Activated T-cell treated with anti-CD3 and anti-CD28 coated beads, Interleukin-2, amount 50 U/mL, for 72 hours (primary cell): ENCODE results near the gene ADAMTS6. TPM values are rescaled to one million over a fixed set of nuclear protein-coding genes. Genes with fewer than 3 reads are reported as not detected.
A peak's percentile ranks its signal among the peaks of the same experiment; 100 is the strongest.

Experiments
- ATAC-seq, 2 donors: fragments of 150-1000 bp; cut with Tn5 transposase; replicated peaks in 1 of 2; 2 replicates each; pipeline ENCODE4 v1.10.0; 2021; ENCODE audit warnings: moderate library complexity in 2 of 2, mild to moderate bottlenecking in 1 of 2
- DNase-seq, 2 donors: peaks; one replicate each; pipeline ENCODE4 v3.0.0; 2021 to 2022; ENCODE audit warnings: mixed read lengths in 1 of 2
- H3K27ac Mint-ChIP-seq: one replicate; pipeline ENCODE4 v1.8.0; 2022; ENCODE audit warnings: mild to moderate bottlenecking, moderate library complexity, mixed read lengths
- H3K27me3 Mint-ChIP-seq: one replicate; pipeline ENCODE4 v1.8.0; 2022; ENCODE audit warnings: low read depth, mixed read lengths
- H3K36me3 Mint-ChIP-seq, 2 donors: one replicate each; pipeline ENCODE4 v1.8.0; 2022; ENCODE audit warnings: mixed read lengths in 2 of 2, mild to moderate bottlenecking in 1 of 2; ENCODE audit not compliant: insufficient read depth in 2 of 2
- H3K4me1 Mint-ChIP-seq: one replicate; pipeline ENCODE4 v1.8.0; 2022; ENCODE audit warnings: low read depth, mixed read lengths
- H3K4me3 Mint-ChIP-seq, 2 donors: one replicate each; pipeline ENCODE4 v1.8.0; 2022; ENCODE audit warnings: mild to moderate bottlenecking in 2 of 2, mixed read lengths in 2 of 2, moderate library complexity in 2 of 2
- H3K9me3 Mint-ChIP-seq, 2 donors: one replicate each; pipeline ENCODE4 v1.8.0; 2022; ENCODE audit warnings: mixed read lengths in 2 of 2
- total RNA-seq, 2 donors: library from RNA; stranded (reverse); gene quantifications; one replicate each; pipeline ENCODE4 v1.2.3, GENCODE V29; 2022

Gene ADAMTS6
- total RNA-seq, 2 donors from 2014 or later: 1.6 to 2.5 TPM

DNA sequence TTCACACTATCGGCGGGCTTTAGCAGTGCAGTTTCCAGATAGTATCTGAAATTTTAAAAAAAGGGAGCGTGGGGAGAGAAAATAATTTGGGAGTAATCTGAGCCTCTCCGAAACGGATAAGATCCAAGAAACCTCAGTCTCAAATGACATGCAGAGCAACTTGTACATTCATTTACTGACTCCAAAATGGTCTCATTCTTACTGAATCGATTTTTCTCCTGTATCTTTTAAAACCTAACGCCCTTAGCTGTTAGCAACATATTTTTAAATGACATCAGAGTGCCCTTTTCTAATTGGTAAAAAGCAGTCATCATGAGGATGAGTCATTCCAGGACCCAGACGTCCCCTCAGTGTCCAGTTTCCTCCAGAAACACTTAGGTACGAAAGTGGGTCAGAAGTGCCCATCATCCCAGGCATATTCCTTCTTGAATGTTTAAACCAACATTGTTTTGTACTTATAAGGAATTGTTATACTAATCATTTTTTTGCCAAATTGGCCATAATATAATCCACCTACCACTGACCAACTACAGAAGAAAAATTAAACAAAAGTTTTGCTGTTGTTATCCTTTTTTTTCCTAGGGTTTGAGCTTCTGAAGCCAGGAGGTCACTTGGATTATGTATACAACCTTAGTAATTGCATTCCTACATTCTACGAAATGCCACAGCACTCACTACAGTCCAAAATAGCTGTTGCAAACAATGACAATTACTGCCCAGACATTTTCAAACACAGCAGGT, 354.4 kb downstream of the ADAMTS6 start:
- DNase-seq (no peak), ATAC-seq (no peak)
- Mint-ChIP-seq H3K36me3 (no peaks in the 10 kb centered on the region), H3K27ac (no peak overlapping the region), H3K4me3 (no peak overlapping the region), H3K9me3 (no peaks in the 10 kb centered on the region), H3K27me3 (no peaks in the 10 kb centered on the region), H3K4me1 (no peaks in the 10 kb centered on the region)

DNA sequence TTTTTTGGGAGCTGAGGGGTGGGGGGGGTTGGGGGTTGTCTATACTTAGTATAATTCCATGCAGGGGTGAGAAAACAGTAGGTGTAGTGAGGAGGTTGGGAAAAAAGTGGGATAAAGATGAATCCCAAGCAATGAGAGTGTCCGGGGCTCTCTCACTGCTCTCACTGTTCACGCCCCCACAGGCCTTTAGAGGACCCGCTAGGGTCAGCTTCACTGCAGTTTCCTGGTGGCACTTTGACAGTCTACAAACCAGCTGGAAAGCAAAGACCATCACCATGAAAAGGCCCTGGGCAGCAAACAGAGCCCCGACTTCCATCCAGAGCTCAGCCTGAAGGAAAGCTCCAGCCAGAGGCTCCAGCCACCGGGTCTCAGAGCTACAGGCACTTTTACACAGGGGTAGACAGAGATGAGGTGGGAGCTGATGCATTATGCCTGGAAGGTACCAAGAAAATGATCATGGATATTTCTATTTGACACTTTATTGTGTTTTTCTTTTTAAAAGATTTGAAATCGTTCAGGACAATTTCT, 355.1 kb downstream of the ADAMTS6 start:
- no peaks in the 10 kb centered on the region for H3K36me3 Mint-ChIP-seq
- H3K4me3 Mint-ChIP-seq: no peak overlapping the region
- DNase-seq: no peak
- ATAC-seq: no peak
- H3K27ac Mint-ChIP-seq: no peak overlapping the region
- H3K27me3 Mint-ChIP-seq: no peaks in the 10 kb centered on the region
- no peaks in the 10 kb centered on the region for H3K4me1 Mint-ChIP-seq
- H3K9me3 Mint-ChIP-seq: no peaks in the 10 kb centered on the region

DNA sequence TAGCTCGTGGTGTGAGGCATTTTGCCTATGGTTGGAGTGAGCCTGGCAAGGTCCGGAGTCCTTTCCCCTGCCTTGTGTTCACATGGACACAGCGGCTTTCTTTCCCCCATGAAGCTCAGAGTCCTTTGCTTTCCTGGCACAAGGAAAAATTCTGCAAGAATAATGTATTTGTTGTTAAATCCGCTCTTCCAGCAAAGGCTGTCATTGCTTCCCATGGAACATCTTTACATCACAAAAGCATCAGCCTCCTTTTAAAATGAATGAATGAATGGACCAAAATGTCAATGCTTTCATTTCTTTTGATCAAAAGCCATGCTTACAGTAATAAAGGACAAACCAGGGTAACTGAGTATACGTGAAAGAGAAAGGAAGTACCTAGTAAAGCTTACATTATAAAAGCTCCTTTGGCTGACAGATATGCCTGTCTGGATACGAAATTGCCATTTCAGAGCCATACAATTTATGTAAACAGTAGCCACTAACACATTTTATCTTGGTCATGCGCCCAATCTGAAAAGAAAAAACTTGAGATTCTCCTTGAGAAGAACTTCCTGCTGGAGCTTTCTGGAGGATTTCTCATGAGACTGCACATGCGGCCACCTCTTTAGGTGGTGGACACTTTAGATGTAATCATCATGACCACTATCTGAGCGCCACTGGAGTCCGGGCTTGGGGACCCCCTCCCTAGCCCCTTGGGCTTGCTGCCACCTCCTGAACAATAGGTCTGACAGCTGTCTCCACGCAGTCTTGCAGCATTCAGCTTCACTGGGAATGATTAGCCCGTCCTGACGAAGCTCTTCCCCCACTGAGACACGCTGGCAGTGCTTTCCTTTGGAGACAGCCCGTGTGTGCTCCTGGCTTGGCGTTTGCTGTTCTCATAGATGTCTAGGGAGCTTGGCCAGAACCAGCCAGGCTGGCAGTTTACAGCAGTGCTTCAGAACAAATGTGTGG, 355.9 kb downstream of the ADAMTS6 start:
- no peak for ATAC-seq
- Mint-ChIP-seq H3K9me3 (no peaks in the 10 kb centered on the region), H3K27ac (no peak overlapping the region), H3K4me1 (no peaks in the 10 kb centered on the region), H3K4me3 (no peak overlapping the region), H3K36me3 (no peaks in the 10 kb centered on the region), H3K27me3 (no peaks in the 10 kb centered on the region)
- no peak for DNase-seq

DNA sequence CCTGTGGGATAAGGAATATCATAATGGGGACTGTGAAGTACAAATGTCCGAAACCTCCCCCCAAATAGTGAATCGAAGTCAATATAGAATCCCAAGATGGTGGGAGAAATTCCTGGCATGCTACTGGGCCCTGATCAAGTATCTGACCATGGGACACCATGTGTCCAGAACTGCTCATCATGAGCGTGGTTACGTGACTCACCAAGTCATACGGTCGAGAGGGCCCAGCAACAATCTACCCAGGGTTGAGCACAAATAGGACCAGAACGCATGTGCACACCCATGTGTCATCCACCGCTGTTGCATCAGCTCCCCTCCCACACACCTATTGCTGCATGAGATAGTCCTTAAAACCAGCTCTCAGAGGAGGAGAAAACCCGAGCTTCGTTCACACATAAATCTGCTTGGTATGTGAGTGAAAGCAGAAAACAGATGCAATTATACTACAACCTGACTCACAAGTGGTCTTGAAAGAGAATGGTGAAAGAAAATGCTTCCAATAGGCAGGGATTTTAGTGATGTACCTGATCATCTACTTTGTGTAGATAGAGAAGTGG, 359.8 kb downstream of the ADAMTS6 start:
- peak; percentile 70 to 72 for ATAC-seq

DNA sequence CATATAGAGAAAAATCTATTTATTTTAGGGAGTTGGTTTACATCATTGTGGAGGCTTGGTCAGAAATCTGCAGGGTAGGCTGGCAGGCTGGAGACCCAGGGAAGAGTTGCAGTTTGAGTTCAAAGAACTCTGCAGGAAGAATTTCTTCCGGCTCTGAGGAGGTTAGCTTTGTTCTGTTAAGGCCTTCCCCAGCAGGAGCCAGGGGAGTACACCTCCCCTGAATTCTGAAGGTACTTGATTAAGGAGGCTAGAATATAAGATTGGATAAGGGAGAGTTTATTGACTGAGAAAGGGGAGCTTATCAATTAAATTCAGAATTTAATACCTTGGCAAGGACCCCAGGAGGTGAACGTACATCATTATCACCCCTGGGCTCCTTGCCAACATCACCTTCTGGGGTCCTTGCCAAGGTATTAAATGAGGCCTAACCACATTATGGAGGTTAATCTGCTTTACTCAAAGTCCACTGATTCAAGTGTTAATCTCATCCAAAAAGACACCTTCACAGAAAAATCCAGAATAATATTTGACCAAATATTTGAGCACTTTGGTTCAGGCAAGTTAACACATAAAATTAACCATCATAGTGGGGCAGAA, 361.3 kb downstream of the ADAMTS6 start:
- no peak for ATAC-seq
- DNase-seq: no peak
- peaks cover 0 to 2% of the 10 kb centered on the region in 2 donors for H3K9me3 Mint-ChIP-seq
- H3K27ac Mint-ChIP-seq: no peak overlapping the region
- peaks cover 2 to 9% of the 10 kb centered on the region in 2 donors for H3K36me3 Mint-ChIP-seq
- H3K27me3 Mint-ChIP-seq: peaks cover 5% of the 10 kb centered on the region
- no peaks in the 10 kb centered on the region for H3K4me1 Mint-ChIP-seq
- H3K4me3 Mint-ChIP-seq: no peak overlapping the region

More for the DNA sequence above, 359.8 kb downstream of the ADAMTS6 start:
- DNase-seq: peak; percentile 12 to 24
- H3K36me3 Mint-ChIP-seq: peaks cover 2 to 9% of the 10 kb centered on the region in 2 donors
- peaks cover 0 to 2% of the 10 kb centered on the region in 2 donors for H3K9me3 Mint-ChIP-seq
- no peak overlapping the region for H3K27ac Mint-ChIP-seq
- H3K27me3 Mint-ChIP-seq: no peaks in the 10 kb centered on the region
- no peak overlapping the region for H3K4me3 Mint-ChIP-seq
- no peaks in the 10 kb centered on the region for H3K4me1 Mint-ChIP-seq

DNA sequence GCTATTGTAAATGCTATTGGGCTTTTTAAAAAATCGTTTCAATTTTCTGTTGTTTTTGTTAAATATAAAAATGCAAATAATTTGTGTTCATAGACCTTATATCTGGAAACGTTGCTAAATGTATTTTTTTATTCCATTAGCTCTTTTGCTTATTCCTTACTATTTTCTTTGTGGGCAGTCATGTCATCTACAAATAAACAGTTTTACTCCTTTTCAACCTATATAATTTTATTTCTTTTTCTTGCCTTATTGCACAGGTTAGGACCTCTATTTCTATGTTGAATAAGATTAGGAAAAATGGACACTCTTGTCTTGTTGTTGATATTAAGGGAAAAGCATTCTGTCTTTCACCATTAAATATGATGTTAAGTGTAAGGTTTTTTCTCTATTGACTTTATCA, 364.2 kb downstream of the ADAMTS6 start:
- H3K9me3 Mint-ChIP-seq: peaks cover 0 to 2% of the 10 kb centered on the region in 2 donors
- no peak overlapping the region for H3K4me3 Mint-ChIP-seq
- peaks cover 5% of the 10 kb centered on the region for H3K27me3 Mint-ChIP-seq
- peaks cover 2 to 9% of the 10 kb centered on the region in 2 donors for H3K36me3 Mint-ChIP-seq
- DNase-seq (no peak), ATAC-seq (no peak)
- H3K27ac Mint-ChIP-seq: no peak overlapping the region
- no peaks in the 10 kb centered on the region for H3K4me1 Mint-ChIP-seq

DNA sequence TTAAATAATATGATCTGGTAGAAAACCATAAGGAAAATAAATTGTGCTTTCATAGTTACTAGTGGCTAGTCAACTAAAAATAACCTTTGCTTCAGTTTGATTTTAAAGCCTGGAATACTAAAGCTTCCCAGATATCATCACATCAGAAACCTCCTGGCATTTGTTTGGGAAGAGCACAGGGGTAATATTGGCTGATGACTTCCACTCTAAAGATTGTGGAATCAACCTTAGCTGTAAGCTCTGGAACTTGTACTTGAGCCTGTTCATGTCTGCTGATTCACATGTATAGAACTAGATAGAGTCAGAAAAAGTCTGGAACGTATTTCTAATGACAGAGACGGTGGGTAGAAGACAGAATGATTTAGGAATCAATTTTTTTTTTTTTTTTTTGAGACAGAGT, 367.9 kb downstream of the ADAMTS6 start:
- DNase-seq: no peak
- Mint-ChIP-seq H3K4me3 (no peak overlapping the region), H3K4me1 (no peaks in the 10 kb centered on the region), H3K36me3 (peaks cover 2 to 9% of the 10 kb centered on the region in 2 donors), H3K27me3 (peaks cover 12% of the 10 kb centered on the region), H3K9me3 (peaks cover 0 to 2% of the 10 kb centered on the region in 2 donors), H3K27ac (no peak overlapping the region)
- ATAC-seq: no peak

DNA sequence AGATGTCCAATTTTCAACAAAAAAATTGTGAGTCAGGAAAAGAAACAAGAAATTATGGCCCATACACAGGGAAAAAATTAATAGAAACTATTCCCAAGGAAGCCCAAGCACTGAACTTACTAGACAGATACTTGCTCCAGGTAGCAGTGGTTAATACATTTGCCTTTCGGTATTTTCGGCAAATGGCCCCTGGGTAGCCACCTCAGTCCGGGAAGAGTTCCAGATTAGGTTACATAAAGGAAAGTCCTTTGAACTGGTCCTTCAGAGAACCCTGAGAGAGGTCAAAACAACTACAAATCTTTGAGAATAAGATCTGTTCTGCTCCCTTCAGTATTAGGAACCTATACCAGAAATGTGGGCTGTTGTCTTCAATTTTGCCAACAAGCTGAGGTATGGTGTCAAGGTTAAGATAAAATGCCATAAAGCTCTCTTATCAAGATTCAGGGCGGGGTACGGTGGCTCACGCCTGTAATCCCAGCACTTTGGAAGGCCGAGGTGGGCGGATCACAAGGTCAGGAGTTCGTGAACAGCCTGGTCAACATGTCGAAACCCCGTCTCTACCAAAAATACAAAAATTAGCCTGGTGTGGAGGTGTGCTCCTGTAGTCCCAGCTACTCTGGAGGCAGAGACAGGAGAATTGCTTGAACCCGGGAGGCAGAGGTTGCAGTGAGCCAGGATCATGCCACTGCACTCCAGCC, 369.6 kb downstream of the ADAMTS6 start:
- H3K27me3 Mint-ChIP-seq: peaks cover 18% of the 10 kb centered on the region
- DNase-seq: no peak
- H3K36me3 Mint-ChIP-seq: peaks cover 0 to 2% of the 10 kb centered on the region in 2 donors
- no peaks in the 10 kb centered on the region for H3K4me1 Mint-ChIP-seq
- no peaks in the 10 kb centered on the region for H3K9me3 Mint-ChIP-seq
- ATAC-seq: no peak
- H3K27ac Mint-ChIP-seq: no peak overlapping the region
- no peak overlapping the region for H3K4me3 Mint-ChIP-seq

DNA sequence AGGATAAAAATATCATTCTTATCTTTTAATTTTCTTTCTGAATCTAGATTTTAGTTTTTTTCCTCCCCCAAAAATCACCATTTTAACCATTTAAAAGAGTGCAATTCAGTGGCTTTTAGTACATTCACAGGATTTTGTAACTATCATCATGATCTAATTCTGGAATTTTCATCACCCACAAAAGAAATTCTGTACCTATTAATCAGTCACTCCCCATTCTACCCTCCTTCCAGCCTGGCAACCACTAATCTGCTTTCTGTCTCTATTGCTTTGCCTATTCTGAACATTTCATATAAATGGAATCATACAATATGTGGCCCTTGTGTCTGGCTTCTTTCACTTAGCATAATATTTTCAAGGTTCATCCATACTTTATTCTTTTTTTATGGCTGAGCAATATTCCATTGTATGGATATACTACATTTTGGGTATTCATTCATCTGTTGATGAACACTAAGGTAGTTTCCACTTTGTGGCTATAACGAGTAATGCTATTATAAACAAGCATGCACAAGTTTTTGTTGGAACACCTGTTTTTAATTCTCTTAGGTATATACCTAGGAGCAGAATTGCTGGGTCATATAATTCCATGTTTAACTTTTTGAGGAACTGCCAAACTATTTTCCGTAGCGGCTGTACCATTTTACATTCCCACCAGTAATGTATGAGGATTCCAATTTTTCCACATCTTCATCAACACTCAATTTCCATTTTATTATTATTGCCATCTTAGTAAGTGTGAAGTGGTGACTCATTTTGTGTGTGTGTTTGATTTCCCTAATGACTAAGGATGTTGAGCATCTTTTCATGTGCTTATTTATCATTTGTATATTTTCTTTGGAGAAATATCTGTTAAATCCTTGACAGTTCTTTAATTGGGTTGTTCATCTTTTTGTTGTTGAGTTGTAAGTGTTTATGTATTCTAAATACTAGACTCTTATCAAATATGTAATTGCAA, 372.7 kb downstream of the ADAMTS6 start:
- Mint-ChIP-seq H3K27ac (no peak overlapping the region), H3K4me1 (peaks cover 21% of the 10 kb centered on the region), H3K36me3 (no peaks in the 10 kb centered on the region), H3K4me3 (no peak overlapping the region), H3K27me3 (peaks cover 13% of the 10 kb centered on the region), H3K9me3 (no peaks in the 10 kb centered on the region)
- DNase-seq (no peak), ATAC-seq (no peak)

DNA sequence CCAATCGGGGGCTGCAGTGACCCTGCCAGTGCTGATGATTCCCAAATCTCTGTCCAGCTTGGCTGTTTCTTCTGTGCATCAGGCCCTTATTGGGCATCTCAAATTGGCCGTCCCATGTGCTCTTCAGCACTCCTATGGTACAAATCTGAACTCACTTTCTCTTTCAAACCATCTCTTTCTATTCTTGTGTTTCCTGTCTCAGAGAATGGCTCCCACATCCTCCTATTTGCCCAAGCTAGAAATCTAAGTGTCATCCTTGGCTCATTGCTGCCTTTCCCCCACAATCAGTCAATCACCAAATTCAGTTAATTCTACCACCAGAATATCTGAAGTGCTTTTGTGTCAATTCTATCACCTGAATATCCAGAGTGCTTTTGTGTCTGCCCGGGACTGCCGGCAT, 376.4 kb downstream of the ADAMTS6 start:
- Mint-ChIP-seq H3K4me3 (peak overlapping the region; percentile 41 to 45), H3K4me1 (peaks cover 45% of the 10 kb centered on the region), H3K27me3 (peaks cover 13% of the 10 kb centered on the region), H3K9me3 (no peaks in the 10 kb centered on the region), H3K36me3 (no peaks in the 10 kb centered on the region), H3K27ac (peak overlapping the region; percentile 7)
- DNase-seq (no peak), ATAC-seq (no peak)

DNA sequence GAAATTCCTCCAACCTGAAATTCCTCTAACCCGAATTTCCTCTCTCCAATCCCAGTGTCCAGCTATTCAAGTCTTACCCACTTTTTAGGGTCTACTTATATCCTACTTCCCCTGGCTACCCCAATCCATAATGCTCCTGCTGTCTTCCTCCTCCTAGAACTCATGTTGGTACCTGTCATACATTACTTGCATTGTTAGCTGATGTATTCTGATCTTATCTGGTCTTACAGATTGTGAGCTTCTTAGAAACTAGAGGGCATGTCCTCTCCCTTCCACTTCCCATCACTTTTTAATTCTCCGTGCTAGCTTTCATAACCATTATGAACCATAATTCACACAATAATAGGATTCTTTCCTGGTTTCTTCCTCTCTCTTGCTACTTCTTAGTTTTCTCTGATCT, 376.9 kb downstream of the ADAMTS6 start:
- H3K27me3 Mint-ChIP-seq: peaks cover 13% of the 10 kb centered on the region
- no peaks in the 10 kb centered on the region for H3K36me3 Mint-ChIP-seq
- H3K9me3 Mint-ChIP-seq: no peaks in the 10 kb centered on the region
- no peak overlapping the region for H3K27ac Mint-ChIP-seq
- H3K4me3 Mint-ChIP-seq: peak overlapping the region; percentile 41 to 45
- no peak for DNase-seq
- peaks cover 45% of the 10 kb centered on the region for H3K4me1 Mint-ChIP-seq
- ATAC-seq: no peak
